WTC11 (cell line): ENCODE data around the gene IPCEF1. TPM values are rescaled to one million over a fixed set of nuclear protein-coding genes. Genes with fewer than 3 reads are reported as not detected.

ENCODE experiments used
- ATAC-seq: fragments of 200-7000 bp; cut with Tn5 transposase; 2 replicates; pipeline ENCODE4 v1.10.0; 2021; ENCODE audit warnings: mild to moderate bottlenecking, moderate library complexity
- CTCF ChIA-PET: fragments of 300-600 bp; sonication (Branson Sonifier 250); formaldehyde crosslinking; loops from one replicate; lab custom pipeline; 2021; ENCODE audit warnings: antibody characterized with exemption; lab: Charles Lee
- POLR2A ChIA-PET: fragments of 350-600 bp; sonication (Branson Sonifier 250); formaldehyde crosslinking; loops from one replicate; lab custom pipeline; 2021; ENCODE audit warnings: antibody characterized with exemption; lab: Charles Lee
- DNase-seq: peaks from one replicate; pipeline ENCODE4 v3.0.0; 2021; ENCODE audit warnings: low spot score
- H3K27ac Mint-ChIP-seq: 2 replicates; pipeline ENCODE4 v1.8.0; 2021; ENCODE audit warnings: mixed read lengths
- H3K27me3 Mint-ChIP-seq: 2 replicates; pipeline ENCODE4 v1.8.0; 2021; ENCODE audit warnings: low read depth, mild to moderate bottlenecking, moderate library complexity, mixed read lengths
- H3K36me3 Mint-ChIP-seq: 2 replicates; pipeline ENCODE4 v1.8.0; 2021; ENCODE audit warnings: mixed read lengths
- H3K4me1 Mint-ChIP-seq: 2 replicates; pipeline ENCODE4 v1.8.0; 2022; ENCODE audit warnings: mixed read lengths
- H3K4me3 Mint-ChIP-seq: 2 replicates; pipeline ENCODE4 v1.8.0; 2021; ENCODE audit warnings: mild to moderate bottlenecking, moderate library complexity, mixed read lengths
- H3K9me3 Mint-ChIP-seq: 2 replicates; pipeline ENCODE4 v1.8.0; 2021; ENCODE audit warnings: mixed read lengths
- CBFB ChIP-seq: sonication (generic); formaldehyde crosslinking; IDR thresholded peaks from 2 replicates; pipeline ENCODE4 v1.8.1; 2022; ENCODE audit warnings: mild to moderate bottlenecking, low read depth, missing genetic modification reagents
- CREB1 ChIP-seq: sonication (generic); formaldehyde crosslinking; IDR thresholded peaks from 2 replicates; pipeline ENCODE4 v1.8.0; 2023; ENCODE audit warnings: mild to moderate bottlenecking, missing genetic modification reagents
- ELF4 ChIP-seq: sonication (generic); formaldehyde crosslinking; IDR thresholded peaks from 2 replicates; pipeline ENCODE4 v1.8.1; 2022; ENCODE audit warnings: low read depth, mild to moderate bottlenecking, moderate library complexity, missing genetic modification reagents
- MXD4 ChIP-seq: fragments of 250-450 bp; sonication (Bioruptor Pico); IDR thresholded peaks from 2 replicates; pipeline ENCODE4 v1.8.0; 2021; ENCODE audit warnings: mild to moderate bottlenecking, moderate library complexity, borderline replicate concordance
- RORB ChIP-seq: fragments of 250-450 bp; sonication (Bioruptor Pico); IDR thresholded peaks from 2 replicates; pipeline ENCODE4 v1.9.0; 2021; ENCODE audit warnings: mild to moderate bottlenecking
- SP1 ChIP-seq: sonication (generic); formaldehyde crosslinking; conservative IDR thresholded peaks from 2 replicates; pipeline ENCODE4 v1.8.1; 2022; ENCODE audit warnings: missing genetic modification reagents
- TEAD4 ChIP-seq: sonication (generic); formaldehyde crosslinking; IDR thresholded peaks from 2 replicates; pipeline ENCODE4 v1.8.0; 2022; ENCODE audit warnings: mild to moderate bottlenecking, missing genetic modification reagents
- ZBTB21 ChIP-seq: sonication (generic); formaldehyde crosslinking; IDR thresholded peaks from 2 replicates; pipeline ENCODE4 v1.8.1; 2023; ENCODE audit warnings: mild to moderate bottlenecking, missing genetic modification reagents, borderline replicate concordance
- ZNF396 ChIP-seq: fragments of 250-450 bp; sonication (Bioruptor Pico); IDR thresholded peaks from 2 replicates; pipeline ENCODE4 v1.8.0; 2021; ENCODE audit warnings: mild to moderate bottlenecking, moderate library complexity, borderline replicate concordance
- total RNA-seq: library from RNA; stranded (reverse); gene quantifications from 3 replicates; pipeline ENCODE4 v1.2.3, GENCODE V29; 2021
- TF ChIP-seq, protein P1 (sequence below): sonication (generic); formaldehyde crosslinking; IDR thresholded peaks from 2 replicates; pipeline ENCODE4 v1.8.1; 2023; ENCODE audit warnings: mild to moderate bottlenecking, missing genetic modification reagents
- TF ChIP-seq, protein P2 (sequence below): sonication (generic); formaldehyde crosslinking; IDR thresholded peaks from 2 replicates; pipeline ENCODE4 v1.8.0; 2023; ENCODE audit warnings: mild to moderate bottlenecking, missing genetic modification reagents
- TF ChIP-seq, protein P3 (sequence below): sonication (generic); formaldehyde crosslinking; IDR thresholded peaks from 2 replicates; pipeline ENCODE4 v1.8.1; 2023; ENCODE audit warnings: mild to moderate bottlenecking, missing genetic modification reagents
- TF ChIP-seq, protein P4 (sequence below): sonication (generic); formaldehyde crosslinking; IDR thresholded peaks from 2 replicates; pipeline ENCODE4 v1.8.0; 2023; ENCODE audit warnings: missing genetic modification reagents, mild to moderate bottlenecking, borderline replicate concordance
- TF ChIP-seq, protein P5 (sequence below): sonication (generic); formaldehyde crosslinking; conservative IDR thresholded peaks from 2 replicates; pipeline ENCODE4 v1.8.1; 2022; ENCODE audit warnings: mild to moderate bottlenecking, missing genetic modification reagents
- TF ChIP-seq, protein P6 (sequence below): sonication (generic); formaldehyde crosslinking; IDR thresholded peaks from 2 replicates; pipeline ENCODE4 v1.8.1; 2022; ENCODE audit warnings: mild to moderate bottlenecking, moderate library complexity, missing genetic modification reagents
- TF ChIP-seq, protein P7 (sequence below): sonication (generic); formaldehyde crosslinking; IDR thresholded peaks from 2 replicates; pipeline ENCODE4 v1.8.0; 2022; ENCODE audit warnings: missing genetic modification reagents
- TF ChIP-seq, protein P8 (sequence below): fragments of 250-450 bp; sonication (Bioruptor Pico); IDR thresholded peaks from 2 replicates; pipeline ENCODE4 v1.9.0; 2021; ENCODE audit warnings: mild to moderate bottlenecking
- TF ChIP-seq, protein P9 (sequence below): sonication (generic); formaldehyde crosslinking; IDR thresholded peaks from 2 replicates; pipeline ENCODE4 v1.8.0; 2022; ENCODE audit warnings: mild to moderate bottlenecking, missing genetic modification reagents

IPCEF1 gene
- total RNA-seq, 1 experiment from 2014 or later = 1.3 TPM

DNA sequence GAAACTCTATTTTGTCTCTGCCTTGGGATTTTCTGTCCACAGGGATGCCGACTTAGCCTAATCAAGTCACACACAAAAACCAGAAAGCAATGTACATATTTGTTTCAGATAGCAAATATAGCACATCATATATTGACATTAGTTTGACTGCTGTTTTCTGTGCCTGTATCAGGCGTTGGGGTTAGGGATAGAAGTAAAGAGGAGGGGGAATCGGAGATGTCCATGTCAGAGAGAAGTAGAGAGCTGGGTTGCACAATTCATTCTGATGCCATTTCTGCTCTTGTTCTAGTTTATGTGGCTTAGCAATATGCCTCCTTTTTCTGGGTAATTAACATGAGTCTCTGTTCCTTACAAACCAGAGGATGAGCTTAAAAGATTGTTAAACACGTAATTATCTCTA is 14.7 kb upstream of the IPCEF1 start (continued):
- no peak for TF ChIP-seq ZBTB21 (CRISPR knock-in tag)

DNA sequence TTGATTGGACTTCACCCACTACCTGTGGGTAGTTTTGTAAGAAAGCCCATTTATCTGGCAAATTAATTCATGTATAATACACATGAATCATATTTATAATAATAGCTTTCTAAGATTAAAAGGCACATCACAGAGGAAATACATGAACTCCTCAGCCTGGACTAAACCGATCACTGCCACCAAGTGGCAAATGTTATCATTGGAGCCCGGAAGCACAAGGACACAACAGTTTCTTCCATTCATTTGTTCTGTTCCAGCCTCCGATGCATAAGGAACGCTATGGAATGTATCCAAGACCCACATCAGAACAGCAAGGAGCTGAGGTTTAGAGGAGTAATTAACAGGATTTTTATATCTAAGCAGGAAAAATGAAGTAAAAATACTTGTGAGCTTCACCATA is 13.9 kb upstream of the IPCEF1 start:
- Mint-ChIP-seq H3K4me1 (no peaks in the 10 kb centered on the region), H3K27ac (no peak overlapping the region)
- TF ChIP-seq CREB1 (CRISPR knock-in tag) = no peak
- TF ChIP-seq, protein P1, sequence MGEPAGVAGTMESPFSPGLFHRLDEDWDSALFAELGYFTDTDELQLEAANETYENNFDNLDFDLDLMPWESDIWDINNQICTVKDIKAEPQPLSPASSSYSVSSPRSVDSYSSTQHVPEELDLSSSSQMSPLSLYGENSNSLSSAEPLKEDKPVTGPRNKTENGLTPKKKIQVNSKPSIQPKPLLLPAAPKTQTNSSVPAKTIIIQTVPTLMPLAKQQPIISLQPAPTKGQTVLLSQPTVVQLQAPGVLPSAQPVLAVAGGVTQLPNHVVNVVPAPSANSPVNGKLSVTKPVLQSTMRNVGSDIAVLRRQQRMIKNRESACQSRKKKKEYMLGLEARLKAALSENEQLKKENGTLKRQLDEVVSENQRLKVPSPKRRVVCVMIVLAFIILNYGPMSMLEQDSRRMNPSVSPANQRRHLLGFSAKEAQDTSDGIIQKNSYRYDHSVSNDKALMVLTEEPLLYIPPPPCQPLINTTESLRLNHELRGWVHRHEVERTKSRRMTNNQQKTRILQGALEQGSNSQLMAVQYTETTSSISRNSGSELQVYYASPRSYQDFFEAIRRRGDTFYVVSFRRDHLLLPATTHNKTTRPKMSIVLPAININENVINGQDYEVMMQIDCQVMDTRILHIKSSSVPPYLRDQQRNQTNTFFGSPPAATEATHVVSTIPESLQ (CRISPR knock-in tag) = no peak
- TF ChIP-seq ELF4 (CRISPR knock-in tag) = no peak
- TF ChIP-seq, protein P2, sequence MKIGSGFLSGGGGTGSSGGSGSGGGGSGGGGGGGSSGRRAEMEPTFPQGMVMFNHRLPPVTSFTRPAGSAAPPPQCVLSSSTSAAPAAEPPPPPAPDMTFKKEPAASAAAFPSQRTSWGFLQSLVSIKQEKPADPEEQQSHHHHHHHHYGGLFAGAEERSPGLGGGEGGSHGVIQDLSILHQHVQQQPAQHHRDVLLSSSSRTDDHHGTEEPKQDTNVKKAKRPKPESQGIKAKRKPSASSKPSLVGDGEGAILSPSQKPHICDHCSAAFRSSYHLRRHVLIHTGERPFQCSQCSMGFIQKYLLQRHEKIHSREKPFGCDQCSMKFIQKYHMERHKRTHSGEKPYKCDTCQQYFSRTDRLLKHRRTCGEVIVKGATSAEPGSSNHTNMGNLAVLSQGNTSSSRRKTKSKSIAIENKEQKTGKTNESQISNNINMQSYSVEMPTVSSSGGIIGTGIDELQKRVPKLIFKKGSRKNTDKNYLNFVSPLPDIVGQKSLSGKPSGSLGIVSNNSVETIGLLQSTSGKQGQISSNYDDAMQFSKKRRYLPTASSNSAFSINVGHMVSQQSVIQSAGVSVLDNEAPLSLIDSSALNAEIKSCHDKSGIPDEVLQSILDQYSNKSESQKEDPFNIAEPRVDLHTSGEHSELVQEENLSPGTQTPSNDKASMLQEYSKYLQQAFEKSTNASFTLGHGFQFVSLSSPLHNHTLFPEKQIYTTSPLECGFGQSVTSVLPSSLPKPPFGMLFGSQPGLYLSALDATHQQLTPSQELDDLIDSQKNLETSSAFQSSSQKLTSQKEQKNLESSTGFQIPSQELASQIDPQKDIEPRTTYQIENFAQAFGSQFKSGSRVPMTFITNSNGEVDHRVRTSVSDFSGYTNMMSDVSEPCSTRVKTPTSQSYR = no peak
- TF ChIP-seq, protein P3, sequence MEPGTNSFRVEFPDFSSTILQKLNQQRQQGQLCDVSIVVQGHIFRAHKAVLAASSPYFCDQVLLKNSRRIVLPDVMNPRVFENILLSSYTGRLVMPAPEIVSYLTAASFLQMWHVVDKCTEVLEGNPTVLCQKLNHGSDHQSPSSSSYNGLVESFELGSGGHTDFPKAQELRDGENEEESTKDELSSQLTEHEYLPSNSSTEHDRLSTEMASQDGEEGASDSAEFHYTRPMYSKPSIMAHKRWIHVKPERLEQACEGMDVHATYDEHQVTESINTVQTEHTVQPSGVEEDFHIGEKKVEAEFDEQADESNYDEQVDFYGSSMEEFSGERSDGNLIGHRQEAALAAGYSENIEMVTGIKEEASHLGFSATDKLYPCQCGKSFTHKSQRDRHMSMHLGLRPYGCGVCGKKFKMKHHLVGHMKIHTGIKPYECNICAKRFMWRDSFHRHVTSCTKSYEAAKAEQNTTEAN (CRISPR knock-in tag) = no peak
- no peak for TF ChIP-seq MXD4
- TF ChIP-seq, protein P4, sequence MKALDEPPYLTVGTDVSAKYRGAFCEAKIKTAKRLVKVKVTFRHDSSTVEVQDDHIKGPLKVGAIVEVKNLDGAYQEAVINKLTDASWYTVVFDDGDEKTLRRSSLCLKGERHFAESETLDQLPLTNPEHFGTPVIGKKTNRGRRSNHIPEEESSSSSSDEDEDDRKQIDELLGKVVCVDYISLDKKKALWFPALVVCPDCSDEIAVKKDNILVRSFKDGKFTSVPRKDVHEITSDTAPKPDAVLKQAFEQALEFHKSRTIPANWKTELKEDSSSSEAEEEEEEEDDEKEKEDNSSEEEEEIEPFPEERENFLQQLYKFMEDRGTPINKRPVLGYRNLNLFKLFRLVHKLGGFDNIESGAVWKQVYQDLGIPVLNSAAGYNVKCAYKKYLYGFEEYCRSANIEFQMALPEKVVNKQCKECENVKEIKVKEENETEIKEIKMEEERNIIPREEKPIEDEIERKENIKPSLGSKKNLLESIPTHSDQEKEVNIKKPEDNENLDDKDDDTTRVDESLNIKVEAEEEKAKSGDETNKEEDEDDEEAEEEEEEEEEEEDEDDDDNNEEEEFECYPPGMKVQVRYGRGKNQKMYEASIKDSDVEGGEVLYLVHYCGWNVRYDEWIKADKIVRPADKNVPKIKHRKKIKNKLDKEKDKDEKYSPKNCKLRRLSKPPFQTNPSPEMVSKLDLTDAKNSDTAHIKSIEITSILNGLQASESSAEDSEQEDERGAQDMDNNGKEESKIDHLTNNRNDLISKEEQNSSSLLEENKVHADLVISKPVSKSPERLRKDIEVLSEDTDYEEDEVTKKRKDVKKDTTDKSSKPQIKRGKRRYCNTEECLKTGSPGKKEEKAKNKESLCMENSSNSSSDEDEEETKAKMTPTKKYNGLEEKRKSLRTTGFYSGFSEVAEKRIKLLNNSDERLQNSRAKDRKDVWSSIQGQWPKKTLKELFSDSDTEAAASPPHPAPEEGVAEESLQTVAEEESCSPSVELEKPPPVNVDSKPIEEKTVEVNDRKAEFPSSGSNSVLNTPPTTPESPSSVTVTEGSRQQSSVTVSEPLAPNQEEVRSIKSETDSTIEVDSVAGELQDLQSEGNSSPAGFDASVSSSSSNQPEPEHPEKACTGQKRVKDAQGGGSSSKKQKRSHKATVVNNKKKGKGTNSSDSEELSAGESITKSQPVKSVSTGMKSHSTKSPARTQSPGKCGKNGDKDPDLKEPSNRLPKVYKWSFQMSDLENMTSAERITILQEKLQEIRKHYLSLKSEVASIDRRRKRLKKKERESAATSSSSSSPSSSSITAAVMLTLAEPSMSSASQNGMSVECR (CRISPR knock-in tag) = no peak
- no peak for TF ChIP-seq SP1 (CRISPR knock-in tag)
- TF ChIP-seq CBFB (CRISPR knock-in tag) = no peak
- TF ChIP-seq RORB = no peak
- TF ChIP-seq, protein P5, sequence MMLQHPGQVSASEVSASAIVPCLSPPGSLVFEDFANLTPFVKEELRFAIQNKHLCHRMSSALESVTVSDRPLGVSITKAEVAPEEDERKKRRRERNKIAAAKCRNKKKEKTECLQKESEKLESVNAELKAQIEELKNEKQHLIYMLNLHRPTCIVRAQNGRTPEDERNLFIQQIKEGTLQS (CRISPR knock-in tag) = no peak
- no peak for TF ChIP-seq TEAD4 (CRISPR knock-in tag)
- TF ChIP-seq, protein P6, sequence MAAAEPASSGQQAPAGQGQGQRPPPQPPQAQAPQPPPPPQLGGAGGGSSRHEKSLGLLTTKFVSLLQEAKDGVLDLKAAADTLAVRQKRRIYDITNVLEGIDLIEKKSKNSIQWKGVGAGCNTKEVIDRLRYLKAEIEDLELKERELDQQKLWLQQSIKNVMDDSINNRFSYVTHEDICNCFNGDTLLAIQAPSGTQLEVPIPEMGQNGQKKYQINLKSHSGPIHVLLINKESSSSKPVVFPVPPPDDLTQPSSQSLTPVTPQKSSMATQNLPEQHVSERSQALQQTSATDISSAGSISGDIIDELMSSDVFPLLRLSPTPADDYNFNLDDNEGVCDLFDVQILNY (CRISPR knock-in tag) = no peak
- no peak for TF ChIP-seq ZNF396 (CRISPR knock-in tag)
- TF ChIP-seq, protein P7, sequence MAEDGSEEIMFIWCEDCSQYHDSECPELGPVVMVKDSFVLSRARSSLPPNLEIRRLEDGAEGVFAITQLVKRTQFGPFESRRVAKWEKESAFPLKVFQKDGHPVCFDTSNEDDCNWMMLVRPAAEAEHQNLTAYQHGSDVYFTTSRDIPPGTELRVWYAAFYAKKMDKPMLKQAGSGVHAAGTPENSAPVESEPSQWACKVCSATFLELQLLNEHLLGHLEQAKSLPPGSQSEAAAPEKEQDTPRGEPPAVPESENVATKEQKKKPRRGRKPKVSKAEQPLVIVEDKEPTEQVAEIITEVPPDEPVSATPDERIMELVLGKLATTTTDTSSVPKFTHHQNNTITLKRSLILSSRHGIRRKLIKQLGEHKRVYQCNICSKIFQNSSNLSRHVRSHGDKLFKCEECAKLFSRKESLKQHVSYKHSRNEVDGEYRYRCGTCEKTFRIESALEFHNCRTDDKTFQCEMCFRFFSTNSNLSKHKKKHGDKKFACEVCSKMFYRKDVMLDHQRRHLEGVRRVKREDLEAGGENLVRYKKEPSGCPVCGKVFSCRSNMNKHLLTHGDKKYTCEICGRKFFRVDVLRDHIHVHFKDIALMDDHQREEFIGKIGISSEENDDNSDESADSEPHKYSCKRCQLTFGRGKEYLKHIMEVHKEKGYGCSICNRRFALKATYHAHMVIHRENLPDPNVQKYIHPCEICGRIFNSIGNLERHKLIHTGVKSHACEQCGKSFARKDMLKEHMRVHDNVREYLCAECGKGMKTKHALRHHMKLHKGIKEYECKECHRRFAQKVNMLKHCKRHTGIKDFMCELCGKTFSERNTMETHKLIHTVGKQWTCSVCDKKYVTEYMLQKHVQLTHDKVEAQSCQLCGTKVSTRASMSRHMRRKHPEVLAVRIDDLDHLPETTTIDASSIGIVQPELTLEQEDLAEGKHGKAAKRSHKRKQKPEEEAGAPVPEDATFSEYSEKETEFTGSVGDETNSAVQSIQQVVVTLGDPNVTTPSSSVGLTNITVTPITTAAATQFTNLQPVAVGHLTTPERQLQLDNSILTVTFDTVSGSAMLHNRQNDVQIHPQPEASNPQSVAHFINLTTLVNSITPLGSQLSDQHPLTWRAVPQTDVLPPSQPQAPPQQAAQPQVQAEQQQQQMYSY (CRISPR knock-in tag) = no peak
- TF ChIP-seq, protein P8, sequence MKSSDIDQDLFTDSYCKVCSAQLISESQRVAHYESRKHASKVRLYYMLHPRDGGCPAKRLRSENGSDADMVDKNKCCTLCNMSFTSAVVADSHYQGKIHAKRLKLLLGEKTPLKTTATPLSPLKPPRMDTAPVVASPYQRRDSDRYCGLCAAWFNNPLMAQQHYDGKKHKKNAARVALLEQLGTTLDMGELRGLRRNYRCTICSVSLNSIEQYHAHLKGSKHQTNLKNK = no peak
- TF ChIP-seq, protein P9, sequence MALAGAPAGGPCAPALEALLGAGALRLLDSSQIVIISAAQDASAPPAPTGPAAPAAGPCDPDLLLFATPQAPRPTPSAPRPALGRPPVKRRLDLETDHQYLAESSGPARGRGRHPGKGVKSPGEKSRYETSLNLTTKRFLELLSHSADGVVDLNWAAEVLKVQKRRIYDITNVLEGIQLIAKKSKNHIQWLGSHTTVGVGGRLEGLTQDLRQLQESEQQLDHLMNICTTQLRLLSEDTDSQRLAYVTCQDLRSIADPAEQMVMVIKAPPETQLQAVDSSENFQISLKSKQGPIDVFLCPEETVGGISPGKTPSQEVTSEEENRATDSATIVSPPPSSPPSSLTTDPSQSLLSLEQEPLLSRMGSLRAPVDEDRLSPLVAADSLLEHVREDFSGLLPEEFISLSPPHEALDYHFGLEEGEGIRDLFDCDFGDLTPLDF (CRISPR knock-in tag) = no peak
- TF ChIP-seq, all 79 proteins: peak for 0
- ATAC-seq (peak; percentile 65; the same call in 1 of the 2 replicates), DNase-seq (no peak)
- ChIA-PET CTCF (no interaction called here), POLR2A (no interaction called here)
- H3K9me3 Mint-ChIP-seq = peaks cover 12% of the 10 kb centered on the region
- no peak overlapping the region for H3K4me3 Mint-ChIP-seq
- H3K36me3 Mint-ChIP-seq = no peaks in the 10 kb centered on the region
- H3K27me3 Mint-ChIP-seq = no peaks in the 10 kb centered on the region
